ENCODE results near the gene RUFY3.
"Not testable (repeated sequence)": the region's sequence is repeated elsewhere in the genome, so short reads cannot be mapped to it uniquely, and the experiment has no call there.

The RUFY3 gene

DNA sequence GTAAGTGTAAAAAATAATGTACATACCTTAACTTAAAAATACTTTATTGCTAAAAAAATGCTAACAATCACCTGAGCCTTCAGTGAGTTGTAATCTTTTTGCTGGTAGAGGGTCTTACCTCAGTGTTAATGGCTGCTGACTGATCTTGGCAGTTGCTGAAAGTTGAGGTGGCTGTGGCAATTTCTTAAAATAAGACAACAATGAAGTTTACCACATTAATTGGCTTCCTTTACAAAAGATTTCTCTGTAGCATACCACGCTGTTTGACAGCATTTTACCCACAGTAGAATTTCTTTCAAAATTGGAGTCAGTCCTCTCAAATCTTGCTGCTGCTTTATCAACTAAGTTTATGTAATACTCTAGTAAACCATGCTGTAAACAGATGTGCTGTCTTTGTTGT, 47.6 kb downstream of the RUFY3 start:
- in situ Hi-C loops (cut with MboI; ENCODE audit: low sequenced_read_pairs) = not testable (repeated sequence)

DNA sequence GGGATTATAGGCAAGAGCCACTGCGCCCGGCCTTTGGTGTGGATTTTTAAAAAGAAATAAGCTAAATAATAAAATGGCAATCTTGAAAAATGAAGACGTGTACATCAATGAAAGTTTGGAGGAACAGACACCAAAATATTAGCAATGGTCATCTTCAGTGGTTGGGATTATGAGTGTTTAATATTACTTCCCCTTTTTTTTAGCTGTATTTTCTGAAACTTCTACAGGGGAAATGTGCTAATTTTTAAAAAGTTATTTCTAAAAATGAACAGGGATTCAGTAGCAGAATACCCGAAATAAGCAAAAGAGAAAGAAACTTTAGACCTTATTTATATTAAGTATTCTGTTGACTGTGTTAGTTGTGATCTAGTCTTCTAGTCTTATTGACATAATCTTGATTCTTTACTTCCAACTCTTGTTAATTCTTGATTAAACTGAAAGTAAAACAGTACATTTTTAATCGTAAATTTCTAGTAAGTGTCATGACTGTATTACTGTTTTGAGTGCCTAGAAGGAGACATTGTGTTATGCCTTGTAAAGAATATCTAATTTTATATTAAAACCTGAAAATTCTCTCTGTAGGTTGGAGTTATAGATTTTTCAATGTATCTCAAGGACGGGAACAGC, 51.3 kb downstream of the RUFY3 start:
- in situ Hi-C loops (cut with MboI; ENCODE audit: low sequenced_read_pairs) = no loop called here

DNA sequence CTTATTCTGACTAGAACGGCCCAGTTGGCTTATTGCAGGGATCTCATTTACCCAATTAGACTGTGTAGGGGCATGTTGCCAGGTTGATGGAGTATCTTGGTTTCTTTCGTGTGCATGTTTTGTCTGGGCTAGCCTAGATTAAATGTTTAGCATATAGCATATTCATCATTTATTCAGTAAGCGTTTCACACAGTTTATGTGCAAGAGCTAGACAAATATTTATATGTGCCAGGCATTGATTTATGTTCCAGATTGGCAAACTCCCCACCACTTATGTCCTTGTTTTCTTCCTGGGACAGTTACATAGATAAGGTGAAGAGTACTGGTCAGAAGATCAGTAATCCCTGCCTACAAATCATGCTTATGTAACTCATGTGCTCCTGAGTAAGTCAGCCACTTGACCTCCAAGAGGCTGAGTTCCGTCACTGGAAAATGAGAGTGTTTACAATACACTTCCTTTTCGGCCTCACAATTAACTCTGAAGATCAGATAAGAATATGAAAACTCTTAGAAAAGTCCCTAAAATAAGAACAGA, 57.2 kb downstream of the RUFY3 start:
- in situ Hi-C loops (cut with MboI; ENCODE audit: low sequenced_read_pairs) = no loop called here

DNA sequence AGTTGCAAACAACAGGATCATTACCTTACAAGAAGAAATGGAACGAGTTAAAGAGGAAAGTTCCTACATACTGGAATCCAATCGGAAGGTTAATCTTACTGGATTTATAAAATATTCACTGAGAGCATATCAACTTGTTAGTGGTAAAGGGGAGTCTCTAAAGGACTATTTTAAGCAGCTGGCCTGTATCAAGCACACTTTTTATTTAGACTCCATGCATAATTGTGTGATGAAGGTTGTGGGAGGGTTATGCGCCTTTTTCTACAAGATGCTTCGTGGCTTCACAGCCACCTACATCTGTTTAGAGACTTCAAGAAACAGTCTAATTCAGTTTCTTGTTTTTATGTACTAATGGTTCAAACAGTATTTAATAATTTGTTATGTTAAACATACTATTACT, 61.3 kb downstream of the RUFY3 start:
- in situ Hi-C loops (cut with MboI; ENCODE audit: low sequenced_read_pairs) = no loop called here

DNA sequence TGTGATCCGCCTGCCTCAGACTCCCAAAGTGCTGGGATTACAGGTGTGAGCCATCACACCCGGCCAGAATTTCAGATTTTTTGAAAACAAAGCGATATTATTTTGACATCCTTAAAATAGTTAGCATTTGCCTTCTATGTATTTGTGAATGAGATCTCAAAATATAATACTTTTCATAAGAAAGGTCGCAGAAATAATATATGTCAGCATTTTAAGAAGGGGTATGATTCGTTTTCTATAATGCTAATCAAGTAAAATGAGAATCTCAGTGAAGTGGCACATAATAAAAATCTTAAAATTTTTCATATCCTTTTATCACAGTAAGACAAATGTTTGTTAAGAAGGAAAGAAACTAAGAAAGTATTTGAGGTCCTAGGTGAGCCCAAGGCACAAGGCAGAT, 65.7 kb downstream of the RUFY3 start:
- in situ Hi-C loops (cut with MboI; ENCODE audit: low sequenced_read_pairs) = no loop called here

DNA sequence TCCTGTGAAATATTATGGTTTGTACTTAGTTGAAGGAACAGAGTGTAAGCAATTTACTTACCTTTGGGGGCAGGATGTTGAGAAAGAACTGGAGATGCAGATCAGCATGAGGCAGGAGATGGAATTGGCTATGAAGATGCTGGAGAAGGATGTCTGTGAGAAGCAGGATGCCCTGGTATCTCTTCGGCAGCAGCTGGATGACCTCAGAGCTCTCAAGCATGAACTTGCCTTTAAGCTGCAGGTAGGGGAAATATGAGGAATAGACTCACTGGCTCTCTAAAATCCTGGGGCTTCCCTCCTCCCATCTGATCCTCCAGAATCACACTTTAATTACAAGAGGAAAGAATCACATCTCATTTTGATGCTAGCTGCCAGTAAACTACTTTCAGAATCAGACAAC, 67.0 kb downstream of the RUFY3 start:
- in situ Hi-C loops (cut with MboI; ENCODE audit: low sequenced_read_pairs) = no loop called here

DNA sequence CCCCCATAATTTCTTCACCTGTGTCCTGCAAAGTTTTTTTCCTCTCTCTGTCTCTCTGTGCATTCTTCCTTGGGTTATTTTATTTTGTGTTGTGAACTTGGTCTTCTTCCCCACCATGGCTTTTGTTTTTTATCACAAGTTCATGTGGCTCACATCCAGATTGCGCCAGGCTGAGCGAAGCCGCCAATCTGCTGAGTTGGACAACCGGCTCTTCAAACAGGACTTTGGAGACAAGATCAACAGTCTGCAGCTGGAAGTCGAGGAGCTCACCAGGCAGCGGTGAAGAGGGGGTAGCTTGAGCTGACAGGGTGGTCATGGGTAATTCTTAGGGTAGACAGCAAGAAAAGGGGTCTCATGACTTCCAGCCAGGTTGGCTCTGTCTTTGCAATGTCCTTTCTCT, 71.9 kb downstream of the RUFY3 start:
- in situ Hi-C loops (cut with MboI; ENCODE audit: low sequenced_read_pairs) = no loop called here

DNA sequence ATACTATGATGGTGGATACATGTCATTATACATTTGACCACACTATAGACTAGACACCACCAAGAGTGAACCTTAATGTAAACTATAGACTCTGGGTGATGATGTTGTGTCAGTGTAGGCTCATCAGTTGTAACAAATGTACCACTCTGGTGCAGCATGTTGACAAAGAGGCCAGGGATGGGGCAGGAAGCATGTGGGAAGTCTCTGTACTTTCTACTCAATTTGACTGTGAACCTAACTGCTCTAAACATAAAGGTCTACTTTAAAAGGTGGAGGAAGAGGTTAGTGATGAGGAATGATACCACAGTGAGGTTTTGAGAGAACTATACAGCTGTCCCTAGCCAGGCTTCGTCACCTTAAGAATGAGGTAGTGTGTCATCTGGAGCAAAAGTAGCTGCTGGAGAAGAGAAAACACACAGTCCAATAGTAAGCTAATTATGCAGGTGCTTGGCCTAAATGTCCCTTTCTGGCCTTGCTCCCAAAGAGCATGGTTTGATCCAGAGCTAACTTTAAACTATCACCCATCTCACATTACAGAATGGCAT, 79.6 kb downstream of the RUFY3 start:
- in situ Hi-C loops (cut with MboI; ENCODE audit: low sequenced_read_pairs) = no loop called here

DNA sequence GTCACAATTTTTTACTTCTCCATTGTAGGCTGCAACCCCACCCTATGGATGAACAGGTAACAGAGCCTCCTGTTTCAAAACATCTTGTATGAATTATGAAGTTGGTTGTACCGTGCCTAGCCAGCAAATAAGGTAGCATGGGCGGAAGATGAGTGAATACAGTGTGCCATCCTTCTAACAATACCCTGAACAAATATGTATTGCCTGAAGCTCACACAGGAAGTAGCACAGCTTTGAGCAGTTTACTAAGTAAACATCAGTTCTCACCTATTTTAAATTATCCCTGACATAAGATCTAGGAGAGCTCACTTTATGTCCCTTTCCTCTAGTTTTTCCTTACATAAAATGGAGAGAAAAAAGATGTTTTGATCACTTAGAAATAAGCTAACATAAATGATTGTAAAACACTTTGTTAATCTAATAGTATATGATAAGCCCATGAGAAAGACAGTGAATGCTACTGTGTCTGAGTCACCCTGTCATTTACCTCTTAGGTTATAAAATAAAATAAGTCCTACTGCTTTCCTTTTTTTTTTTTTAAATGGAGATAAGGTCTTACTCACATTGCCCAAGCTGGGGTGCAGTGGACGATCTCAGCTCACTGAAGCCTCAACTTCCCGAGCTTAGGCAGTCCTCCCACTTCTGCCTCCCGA, 81.3 kb downstream of the RUFY3 start:
- in situ Hi-C loops (cut with MboI; ENCODE audit: low sequenced_read_pairs) = no loop called here

DNA sequence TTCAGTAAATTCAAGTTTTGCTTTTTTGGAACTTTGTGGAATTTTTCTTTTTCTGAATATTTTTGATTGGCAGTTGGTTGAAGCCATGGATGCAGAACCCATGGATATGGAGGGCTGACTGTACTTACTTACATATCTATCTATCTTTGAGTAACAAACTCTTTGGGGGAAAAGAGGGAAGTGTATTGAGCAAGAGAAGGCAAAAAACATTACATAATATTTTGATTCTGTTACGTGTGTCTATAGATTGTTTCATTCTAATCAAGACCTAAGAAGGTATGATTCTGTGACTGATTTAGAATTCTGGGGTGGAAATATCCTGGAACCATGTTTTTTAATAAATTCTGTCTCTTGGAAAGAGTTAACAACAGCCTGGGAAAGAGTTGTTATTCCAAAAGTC, 86.4 kb downstream of the RUFY3 start:
- in situ Hi-C loops (cut with MboI; ENCODE audit: low sequenced_read_pairs) = no loop called here

DNA sequence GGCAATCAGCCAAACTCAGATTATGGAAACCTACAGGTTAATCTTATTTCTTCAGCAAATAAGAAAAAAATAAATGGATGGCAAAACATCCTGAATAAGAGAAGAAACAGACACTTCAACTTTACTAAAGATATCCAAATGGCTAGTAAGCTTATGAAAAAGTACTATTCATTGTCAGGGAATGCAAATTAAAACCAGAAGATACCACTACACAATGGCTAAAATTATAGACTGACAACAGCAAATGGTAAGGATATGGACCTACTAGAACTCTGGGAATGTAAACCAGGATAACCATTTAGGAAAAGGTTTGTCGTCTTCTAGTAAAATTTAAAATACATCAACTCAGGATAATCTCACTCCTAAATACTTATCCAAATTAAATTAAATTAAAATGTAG, 93.6 kb downstream of the RUFY3 start:
- in situ Hi-C loops (cut with MboI; ENCODE audit: low sequenced_read_pairs) = no loop called here

DNA sequence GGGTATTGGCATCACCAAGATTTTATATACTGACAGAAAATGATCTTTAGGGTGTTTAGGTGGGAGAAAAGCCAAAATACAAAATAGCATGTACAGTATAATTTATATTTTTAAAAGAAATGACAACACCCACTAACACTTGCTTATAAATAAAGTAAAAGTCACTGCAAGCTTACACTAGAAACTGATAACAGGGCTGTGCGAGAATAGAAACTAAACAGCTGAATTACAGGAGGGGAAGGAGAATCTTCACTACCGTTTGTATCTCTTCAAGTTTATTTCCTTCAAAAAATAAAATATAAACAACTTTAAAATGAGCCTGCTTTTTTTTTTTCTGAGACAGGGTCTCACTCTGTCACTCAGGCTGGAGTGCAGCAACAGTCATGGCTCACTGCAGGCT, 95.1 kb downstream of the RUFY3 start:
- in situ Hi-C loops (cut with MboI; ENCODE audit: low sequenced_read_pairs) = no loop called here

DNA sequence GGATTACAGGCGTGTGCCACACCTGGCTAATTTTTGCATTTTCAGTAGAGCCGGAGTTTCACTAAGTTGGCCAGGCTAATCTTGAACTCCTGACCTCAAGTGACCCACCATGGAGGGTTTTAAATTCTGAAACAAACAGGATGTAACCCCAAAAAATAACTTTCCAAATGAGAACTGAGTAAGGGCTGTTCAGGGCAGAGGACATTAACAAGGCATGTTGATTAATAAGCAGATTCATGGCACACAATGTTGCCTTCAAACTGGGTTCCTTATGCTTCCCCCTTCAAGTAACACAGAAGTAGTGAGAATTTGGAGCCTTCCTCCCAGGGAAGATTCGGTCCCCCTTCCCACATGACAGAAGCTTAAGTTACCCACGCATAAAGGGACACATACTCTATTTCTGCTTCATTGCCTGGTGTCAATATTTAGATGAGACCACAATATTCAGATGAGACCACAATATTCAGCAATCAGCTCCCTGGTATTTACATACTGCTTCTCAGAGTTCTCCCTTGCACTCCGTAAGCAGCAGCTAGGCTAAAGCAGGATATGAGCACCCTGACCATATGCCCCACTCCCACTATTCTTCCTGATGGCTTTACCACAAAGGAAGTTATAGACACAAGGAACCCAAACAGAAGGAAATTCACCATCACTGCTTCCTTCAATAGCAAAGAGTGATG, 96.5 kb downstream of the RUFY3 start:
- in situ Hi-C loops (cut with MboI; ENCODE audit: low sequenced_read_pairs) = no loop called here

DNA sequence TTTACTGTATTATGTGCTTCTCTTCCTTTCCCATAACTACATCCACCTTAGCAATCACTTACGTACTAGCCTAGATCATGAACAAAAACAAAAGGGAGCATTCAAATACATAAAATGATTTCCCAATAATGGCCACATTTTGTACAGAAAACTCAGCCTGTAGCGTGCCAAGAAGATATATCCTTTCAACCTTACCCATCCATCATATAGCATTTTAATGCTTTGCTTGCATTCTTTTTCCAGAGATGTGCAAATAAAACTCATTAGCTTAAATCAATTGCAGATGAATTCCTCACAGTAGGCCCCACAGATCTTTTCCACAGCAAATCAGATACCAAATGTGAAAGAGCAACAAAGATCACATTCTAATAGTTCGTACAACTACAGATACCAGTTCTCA, 97.2 kb downstream of the RUFY3 start:
- in situ Hi-C loops (cut with MboI; ENCODE audit: low sequenced_read_pairs) = no loop called here

DNA sequence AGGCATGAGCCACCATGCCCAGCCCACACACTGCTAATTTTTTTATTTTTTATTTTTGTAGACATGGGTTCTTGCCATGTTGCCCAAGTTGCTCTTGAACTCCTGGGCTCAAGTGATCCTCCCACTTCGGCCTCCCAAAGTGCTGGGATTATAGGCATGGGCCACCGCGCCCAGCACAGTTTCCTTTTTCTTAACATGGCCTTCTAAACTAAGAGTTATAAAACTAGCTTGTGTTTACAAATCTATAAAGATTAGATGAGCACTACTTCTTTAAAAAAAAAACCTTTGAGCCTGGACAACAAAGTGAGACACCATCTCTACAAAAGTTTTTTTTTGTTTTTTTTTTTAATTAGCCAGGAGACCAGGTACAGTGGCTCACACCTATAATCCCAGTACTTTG, 107.3 kb downstream of the RUFY3 start:
- in situ Hi-C loops (cut with MboI; ENCODE audit: low sequenced_read_pairs) = no loop called here

DNA sequence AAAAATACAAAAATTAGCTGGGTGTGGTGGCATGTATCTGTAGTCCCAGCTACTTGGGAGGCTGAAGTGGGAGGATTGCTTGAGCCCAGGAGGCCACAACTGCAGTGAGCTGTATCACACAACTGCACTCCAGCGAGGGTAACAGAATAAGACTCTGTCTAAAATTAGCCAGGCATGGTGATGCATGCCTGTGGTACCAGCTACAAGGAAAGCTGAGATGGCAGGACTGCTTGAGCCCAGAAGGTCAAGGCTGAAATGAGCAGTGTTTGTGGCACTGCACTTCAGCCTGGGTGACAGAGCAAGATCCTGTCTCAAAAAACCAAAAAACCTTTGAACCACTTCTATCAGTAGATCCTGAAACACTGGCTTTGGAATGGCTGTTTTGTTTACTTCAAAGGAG, 107.7 kb downstream of the RUFY3 start:
- in situ Hi-C loops (cut with MboI; ENCODE audit: low sequenced_read_pairs) = no loop called here

DNA sequence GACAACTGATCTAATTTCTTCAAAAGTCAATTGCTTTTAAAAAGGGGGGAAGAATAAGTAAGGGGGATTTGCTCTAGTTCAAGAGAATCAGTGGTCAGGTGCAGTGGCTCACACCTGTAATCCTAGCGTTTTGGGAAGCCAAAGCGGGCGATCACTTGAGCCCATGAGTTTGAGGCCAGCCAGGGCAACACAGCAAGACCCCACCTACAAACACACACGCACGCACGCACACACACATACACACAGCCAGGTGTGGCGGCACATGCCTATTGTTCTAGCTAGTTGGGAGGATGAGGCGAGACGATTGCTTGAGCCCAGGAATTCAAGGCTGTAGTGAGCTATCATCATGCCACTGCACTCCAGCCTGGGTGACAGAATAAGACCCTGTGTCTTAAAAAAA, 108.3 kb downstream of the RUFY3 start:
- in situ Hi-C loops (cut with MboI; ENCODE audit: low sequenced_read_pairs) = no loop called here

DNA sequence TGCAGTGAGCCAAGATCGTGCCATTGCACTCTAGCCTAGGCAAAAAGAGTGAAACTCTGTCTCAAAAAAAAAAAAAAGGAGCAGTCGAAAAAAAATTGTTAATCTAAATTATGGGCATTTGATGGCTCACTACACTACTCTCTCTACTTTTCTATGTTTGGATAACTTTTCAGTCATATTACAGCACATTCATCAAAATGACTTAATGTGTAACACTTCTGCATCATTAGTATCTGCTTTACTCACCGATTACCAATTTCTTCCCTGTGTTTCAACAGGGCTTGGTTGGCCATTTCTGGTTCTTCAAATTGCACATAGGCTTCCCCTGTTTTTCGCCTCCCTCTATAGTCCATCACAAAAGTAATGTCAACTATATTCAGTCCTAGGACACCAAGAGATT, 109.5 kb downstream of the RUFY3 start:
- in situ Hi-C loops (cut with MboI; ENCODE audit: low sequenced_read_pairs) = no loop called here

DNA sequence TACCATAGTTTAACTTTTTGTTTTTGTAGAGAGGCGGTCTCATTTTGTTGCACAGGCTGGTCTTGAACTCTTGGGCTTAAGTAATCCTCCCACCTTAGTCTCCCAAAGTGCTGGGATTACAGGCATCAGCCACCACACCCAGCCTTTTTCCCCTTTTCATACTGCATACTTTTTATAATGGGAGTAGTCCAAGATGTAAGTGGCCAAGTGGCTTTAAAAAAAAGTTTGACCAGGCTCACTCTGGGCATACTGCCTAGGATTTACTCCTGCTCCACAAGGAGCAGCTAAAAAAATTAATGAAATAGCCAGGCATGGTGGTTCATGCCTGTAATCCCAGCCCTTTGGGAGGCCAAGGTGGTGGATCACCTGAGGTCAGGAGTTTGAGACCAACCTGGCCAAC, 111.9 kb downstream of the RUFY3 start:
- in situ Hi-C loops (cut with MboI; ENCODE audit: low sequenced_read_pairs) = no loop called here

DNA sequence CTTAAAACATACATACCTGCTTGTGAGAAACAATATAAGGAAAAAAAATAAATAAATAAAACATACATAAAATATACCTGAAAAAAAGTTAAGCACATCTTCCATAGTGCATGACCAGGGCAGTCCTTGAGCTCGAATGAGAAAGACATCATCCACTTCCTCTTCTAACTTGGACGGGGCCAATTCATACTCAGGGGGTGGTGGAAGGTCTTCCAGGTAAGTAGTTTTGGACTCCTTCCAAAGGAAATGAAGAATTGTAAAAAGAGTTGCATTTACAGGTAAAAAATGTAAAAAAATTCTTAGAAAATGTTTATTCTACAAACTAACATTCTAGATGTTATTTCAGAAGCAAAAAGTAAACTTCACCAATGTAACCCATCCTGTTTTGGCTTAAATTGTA, 114.3 kb downstream of the RUFY3 start:
- in situ Hi-C loops (cut with MboI; ENCODE audit: low sequenced_read_pairs) = no loop called here

DNA sequence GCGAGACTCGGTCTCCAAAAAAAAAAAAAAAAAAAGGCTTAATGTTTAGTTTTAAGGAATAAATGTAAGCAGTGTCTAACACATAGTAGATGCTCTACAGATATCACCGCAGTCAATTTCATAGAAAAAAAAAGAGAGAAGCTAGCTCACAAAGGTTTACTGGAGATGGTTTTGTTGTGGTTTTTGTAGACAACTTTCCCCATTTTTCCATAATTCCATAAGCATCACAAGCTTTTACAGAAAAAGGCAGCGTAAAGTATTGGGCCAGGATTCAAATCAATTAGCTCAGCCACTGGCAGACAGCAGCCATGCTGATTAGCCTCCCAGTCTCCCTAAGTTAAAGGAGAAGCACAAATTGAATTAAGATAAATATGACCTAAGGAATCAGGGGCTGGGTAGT, 116.4 kb downstream of the RUFY3 start:
- in situ Hi-C loops (cut with MboI; ENCODE audit: low sequenced_read_pairs) = no loop called here
